Mammary epithelial cell (primary cell): ENCODE data around the gene PSMB10.

Source experiments
- EZH2 ChIP-seq: IDR thresholded peaks from 2 replicates; pipeline ENCODE4 v1.6.1; 2012; ENCODE audit warnings: low read length, inconsistent platforms, borderline replicate concordance
- TF ChIP-seq, protein P1 (sequence below), 2 donors: IDR thresholded peaks in 1 of 2; conservative IDR thresholded peaks in 1 of 2; 2 replicates each; pipeline ENCODE4 v1.5.1; 2011 to 2012; ENCODE audit warnings: inconsistent platforms in 2 of 2, low read length in 2 of 2, mild to moderate bottlenecking in 2 of 2, control low read depth in 1 of 2, low read depth in 1 of 2; ENCODE audit not compliant: insufficient read depth in 1 of 2; ENCODE audit errors: extremely low read depth in 1 of 2

DNA sequence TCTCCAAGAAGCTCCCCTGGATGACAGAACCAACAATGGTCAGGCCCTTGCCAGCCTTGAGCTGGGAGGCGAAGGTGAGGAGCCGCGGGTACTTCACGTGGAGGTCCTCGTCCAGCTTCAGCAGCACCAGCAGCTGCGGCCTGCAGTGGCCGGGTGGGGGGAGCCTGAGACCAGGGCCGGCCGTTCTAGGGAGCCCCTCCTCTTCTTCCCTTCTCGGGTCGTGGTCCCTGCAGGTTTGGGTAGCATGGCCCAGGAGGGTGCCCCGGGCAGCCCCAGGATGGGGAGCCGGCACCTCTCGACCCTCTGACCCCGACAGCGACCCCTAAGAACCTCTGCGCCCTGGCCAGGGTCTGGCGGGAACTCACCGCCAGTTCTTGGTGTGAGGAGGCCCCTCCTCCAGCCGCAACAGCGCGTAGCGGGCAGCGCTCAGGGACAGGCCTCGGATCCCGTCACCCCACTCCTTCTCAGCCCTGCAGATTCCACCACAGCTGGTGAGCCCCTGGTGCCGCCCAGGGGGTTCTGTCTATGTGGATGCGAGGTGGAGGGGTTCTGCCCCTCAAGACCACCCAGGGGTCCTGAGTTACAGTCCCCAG is 10.4 kb upstream of the PSMB10 start:
- TF ChIP-seq, protein P1, sequence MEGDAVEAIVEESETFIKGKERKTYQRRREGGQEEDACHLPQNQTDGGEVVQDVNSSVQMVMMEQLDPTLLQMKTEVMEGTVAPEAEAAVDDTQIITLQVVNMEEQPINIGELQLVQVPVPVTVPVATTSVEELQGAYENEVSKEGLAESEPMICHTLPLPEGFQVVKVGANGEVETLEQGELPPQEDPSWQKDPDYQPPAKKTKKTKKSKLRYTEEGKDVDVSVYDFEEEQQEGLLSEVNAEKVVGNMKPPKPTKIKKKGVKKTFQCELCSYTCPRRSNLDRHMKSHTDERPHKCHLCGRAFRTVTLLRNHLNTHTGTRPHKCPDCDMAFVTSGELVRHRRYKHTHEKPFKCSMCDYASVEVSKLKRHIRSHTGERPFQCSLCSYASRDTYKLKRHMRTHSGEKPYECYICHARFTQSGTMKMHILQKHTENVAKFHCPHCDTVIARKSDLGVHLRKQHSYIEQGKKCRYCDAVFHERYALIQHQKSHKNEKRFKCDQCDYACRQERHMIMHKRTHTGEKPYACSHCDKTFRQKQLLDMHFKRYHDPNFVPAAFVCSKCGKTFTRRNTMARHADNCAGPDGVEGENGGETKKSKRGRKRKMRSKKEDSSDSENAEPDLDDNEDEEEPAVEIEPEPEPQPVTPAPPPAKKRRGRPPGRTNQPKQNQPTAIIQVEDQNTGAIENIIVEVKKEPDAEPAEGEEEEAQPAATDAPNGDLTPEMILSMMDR (conservative IDR thresholded peaks at IDR 0.05 in 1 of 2, IDR thresholded peaks at IDR 0.05 in 1 of 2; ENCODE audit: extremely low read depth in 1 of 2, insufficient read depth in 1 of 2, low read depth in 1 of 2, low read length in 2 of 2) = no peak
- no peak for TF ChIP-seq EZH2
